C4-2B (cell line): ENCODE measurements around the gene RBM25.

Source experiments
- H3K27ac ChIP-seq: fragments of 450-650 bp; 2 replicates; pipeline ENCODE4 v1.5.1; 2017
- CTCF ChIP-seq: fragments of 450-650 bp; conservative IDR thresholded peaks from 2 replicates; pipeline ENCODE4 v1.5.1; 2017; ENCODE audit warnings: mild to moderate bottlenecking
- ZFX ChIP-seq: fragments of 450-650 bp; IDR thresholded peaks from 2 replicates; pipeline ENCODE4 v1.6.1; 2017

RBM25 gene

GRCh38 chr14:73140811-73141323, 82.5 kb downstream of the RBM25 start:
- no peak overlapping the region for H3K27ac ChIP-seq
- TF ChIP-seq CTCF (no peak), ZFX (no peak)

GRCh38 chr14:73142216-73142615, 83.9 kb downstream of the RBM25 start:
- no peak for TF ChIP-seq ZFX
- H3K27ac ChIP-seq: no peak overlapping the region

GRCh38 chr14:73143003-73143402, 84.7 kb downstream of the RBM25 start:
- TF ChIP-seq ZFX (no peak), CTCF (no peak)
- H3K27ac ChIP-seq: no peak overlapping the region

GRCh38 chr14:73143617-73144016, 85.3 kb downstream of the RBM25 start:
- H3K27ac ChIP-seq: no peak overlapping the region
- no peak for TF ChIP-seq CTCF
- TF ChIP-seq ZFX: no peak

GRCh38 chr14:73145371-73145770, 87.0 kb downstream of the RBM25 start:
- no peak for TF ChIP-seq ZFX
- TF ChIP-seq CTCF: no peak
- no peak overlapping the region for H3K27ac ChIP-seq

- H3K27ac ChIP-seq: no peak overlapping the region
- TF ChIP-seq CTCF (no peak), ZFX (no peak)
Observed at GRCh38 chr14:73146111-73146510, 87.8 kb downstream of the RBM25 start.

GRCh38 chr14:73149753-73150152, 91.4 kb downstream of the RBM25 start:
- no peak overlapping the region for H3K27ac ChIP-seq
- no peak for TF ChIP-seq CTCF
- TF ChIP-seq ZFX: no peak

- TF ChIP-seq CTCF (no peak), ZFX (no peak)
- H3K27ac ChIP-seq: no peak overlapping the region
Observed at GRCh38 chr14:73153272-73153671, 94.9 kb downstream of the RBM25 start.
